ENCODE results near the gene FAF1. TPM values are rescaled to one million over a fixed set of nuclear protein-coding genes. Genes with fewer than 3 reads are reported as not detected.
"Not testable (repeated sequence)": the region's sequence is repeated elsewhere in the genome, so short reads cannot be mapped to it uniquely, and the experiment has no call there.

The FAF1 gene
- total and polyA plus RNA-seq, 7 donors = 27.5 to 59.3 (median 53.9) TPM

GRCh38 chr1:50827546-50827945 lies 132.5 kb downstream of the FAF1 start:
- intact Hi-C loops (cut with DNase I) = no loop called here
- no peaks in the 10 kb centered on the region for H3K27me3 ChIP-seq
- peaks cover 0 to 25% (median 10%) of the 10 kb centered on the region in 4 donors for H3K4me1 ChIP-seq
- TF ChIP-seq EP300 (IDR thresholded peaks at IDR 0.05) = no peak
- TF ChIP-seq POLR2AphosphoS5 (IDR thresholded peaks at IDR 0.05) = no peak
- TF ChIP-seq POLR2A (IDR thresholded peaks at IDR 0.05) = no peak
- TF ChIP-seq, protein P1, sequence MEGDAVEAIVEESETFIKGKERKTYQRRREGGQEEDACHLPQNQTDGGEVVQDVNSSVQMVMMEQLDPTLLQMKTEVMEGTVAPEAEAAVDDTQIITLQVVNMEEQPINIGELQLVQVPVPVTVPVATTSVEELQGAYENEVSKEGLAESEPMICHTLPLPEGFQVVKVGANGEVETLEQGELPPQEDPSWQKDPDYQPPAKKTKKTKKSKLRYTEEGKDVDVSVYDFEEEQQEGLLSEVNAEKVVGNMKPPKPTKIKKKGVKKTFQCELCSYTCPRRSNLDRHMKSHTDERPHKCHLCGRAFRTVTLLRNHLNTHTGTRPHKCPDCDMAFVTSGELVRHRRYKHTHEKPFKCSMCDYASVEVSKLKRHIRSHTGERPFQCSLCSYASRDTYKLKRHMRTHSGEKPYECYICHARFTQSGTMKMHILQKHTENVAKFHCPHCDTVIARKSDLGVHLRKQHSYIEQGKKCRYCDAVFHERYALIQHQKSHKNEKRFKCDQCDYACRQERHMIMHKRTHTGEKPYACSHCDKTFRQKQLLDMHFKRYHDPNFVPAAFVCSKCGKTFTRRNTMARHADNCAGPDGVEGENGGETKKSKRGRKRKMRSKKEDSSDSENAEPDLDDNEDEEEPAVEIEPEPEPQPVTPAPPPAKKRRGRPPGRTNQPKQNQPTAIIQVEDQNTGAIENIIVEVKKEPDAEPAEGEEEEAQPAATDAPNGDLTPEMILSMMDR (IDR thresholded peaks at IDR 0.05) = no peak
- WGBS, 2 donors = 96 to 98% methylated on average over 4 of the region's 4 CpGs
- H3K9me3 ChIP-seq = no peaks in the 10 kb centered on the region
- H3K36me3 ChIP-seq = no peaks in the 10 kb centered on the region
- no peak overlapping the region for H3K27ac ChIP-seq
- no peak for DNase-seq
- no peak overlapping the region for H3K4me3 ChIP-seq

DNA sequence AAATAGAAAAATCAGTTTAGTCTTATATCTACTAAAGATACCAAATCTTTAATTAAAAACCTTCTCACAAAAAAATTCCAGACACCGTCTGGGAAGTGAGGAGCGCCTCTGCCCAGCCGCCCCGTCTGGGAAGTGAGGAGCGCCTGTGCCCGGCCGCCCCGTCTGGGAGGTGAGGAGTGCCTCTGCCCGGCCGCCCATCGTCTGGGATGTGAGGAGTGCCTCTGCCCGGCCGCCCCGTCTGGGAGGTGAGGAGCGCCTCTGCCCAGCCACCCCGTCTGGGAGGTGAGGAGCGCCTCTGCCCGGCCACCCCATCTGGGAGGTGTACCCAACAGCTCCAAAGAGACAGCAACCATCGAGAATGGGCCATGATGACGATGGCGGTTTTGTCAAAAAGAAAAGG lies 133.3 kb downstream of the FAF1 start:
- WGBS, 2 donors = 97% methylated on average over 21 of the region's 21 CpGs
- H3K27me3 ChIP-seq; DNase-seq; H3K9me3 ChIP-seq; H3K4me3 ChIP-seq; H3K27ac ChIP-seq; intact Hi-C loops (cut with DNase I); H3K36me3 ChIP-seq: not testable (repeated sequence)
- H3K4me1 ChIP-seq = peaks cover 0 to 32% (median 12%) of the 10 kb centered on the region in 4 donors

GRCh38 chr1:50822035-50822776 lies 137.9 kb downstream of the FAF1 start:
- no peak overlapping the region for H3K4me3 ChIP-seq
- H3K27ac ChIP-seq = peak overlapping the region in 1 of 4 donors; percentile 51
- no peak for DNase-seq
- no peaks in the 10 kb centered on the region for H3K27me3 ChIP-seq
- H3K36me3 ChIP-seq = no peaks in the 10 kb centered on the region
- TF ChIP-seq, protein P1 (IDR thresholded peaks at IDR 0.05) = no peak
- no peak for TF ChIP-seq POLR2A (IDR thresholded peaks at IDR 0.05)
- no peak for TF ChIP-seq EP300 (IDR thresholded peaks at IDR 0.05)
- TF ChIP-seq POLR2AphosphoS5 (IDR thresholded peaks at IDR 0.05) = no peak
- H3K9me3 ChIP-seq = no peaks in the 10 kb centered on the region
- intact Hi-C loops (cut with DNase I) = no loop called here
- peaks cover 0 to 40% (median 24%) of the 10 kb centered on the region in 4 donors for H3K4me1 ChIP-seq
- WGBS, 2 donors = 90 to 94% methylated on average over 3 of the region's 3 CpGs

DNA sequence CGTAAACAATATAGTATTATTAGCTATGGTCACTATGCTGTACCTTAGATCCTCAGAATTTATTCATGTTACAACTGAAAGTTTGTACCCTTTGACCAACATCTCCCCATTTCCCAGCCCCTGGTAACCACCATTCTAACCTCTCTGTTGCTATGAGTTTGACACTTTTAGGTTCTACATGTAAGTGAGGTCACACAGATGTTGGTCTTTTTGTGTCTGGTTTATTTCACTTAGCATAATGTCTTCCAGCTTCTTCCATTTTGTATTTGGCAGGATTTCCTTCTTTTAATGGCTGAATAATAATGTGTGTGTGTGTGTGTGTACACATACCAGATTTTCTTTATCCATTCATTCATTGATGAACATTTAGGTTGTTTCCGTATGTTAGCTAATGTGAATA lies 139.5 kb downstream of the FAF1 start:
- Histone ChIP-seq H3K4me3 (no peak overlapping the region), H3K27ac (no peak overlapping the region), H3K36me3 (no peaks in the 10 kb centered on the region), H3K27me3 (no peaks in the 10 kb centered on the region), H3K4me1 (peaks cover 0 to 40% (median 24%) of the 10 kb centered on the region in 4 donors), H3K9me3 (no peaks in the 10 kb centered on the region)
- intact Hi-C loops (cut with DNase I) = no loop called here
- TF ChIP-seq POLR2AphosphoS5 (IDR thresholded peaks at IDR 0.05) = peak in 2 of 4 donors; percentile 70 to 78
- no peak for TF ChIP-seq POLR2A (IDR thresholded peaks at IDR 0.05)
- TF ChIP-seq EP300 (IDR thresholded peaks at IDR 0.05) = no peak
- TF ChIP-seq, protein P1 (IDR thresholded peaks at IDR 0.05) = no peak
- DNase-seq = no peak
- WGBS, 2 donors = 91 to 96% methylated on average over 2 of the region's 2 CpGs

DNA sequence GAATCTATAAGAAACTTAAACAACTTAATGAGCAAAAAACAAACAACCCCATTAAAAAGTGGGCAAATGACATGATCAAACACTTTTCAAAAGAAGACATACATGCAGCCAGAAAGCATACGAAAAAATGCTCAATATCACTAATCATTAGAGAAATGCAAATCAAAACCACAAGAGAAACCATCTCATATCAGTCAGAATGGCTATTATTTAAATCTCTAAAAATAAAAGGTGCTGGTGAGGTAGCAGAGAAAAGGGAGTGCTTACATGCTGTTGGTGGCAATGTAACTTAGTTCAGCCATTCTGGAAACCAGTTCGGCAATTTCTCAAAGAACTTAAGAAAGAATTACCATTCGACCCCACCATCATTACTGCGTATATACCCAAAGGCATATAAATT lies 147.7 kb downstream of the FAF1 start:
- no peaks in the 10 kb centered on the region for H3K9me3 ChIP-seq
- H3K4me1 ChIP-seq = no peaks in the 10 kb centered on the region
- intact Hi-C loops (cut with DNase I) = no loop called here
- no peak for DNase-seq
- no peak overlapping the region for H3K4me3 ChIP-seq
- H3K27me3 ChIP-seq = no peaks in the 10 kb centered on the region
- TF ChIP-seq POLR2AphosphoS5 (IDR thresholded peaks at IDR 0.05) (no peak), EP300 (IDR thresholded peaks at IDR 0.05) (no peak), POLR2A (IDR thresholded peaks at IDR 0.05) (no peak)
- TF ChIP-seq, protein P1 (IDR thresholded peaks at IDR 0.05) = no peak
- no peaks in the 10 kb centered on the region for H3K36me3 ChIP-seq
- WGBS, 2 donors = 93 to 95% methylated on average over 4 of the region's 4 CpGs
- H3K27ac ChIP-seq = no peak overlapping the region
